ENCODE data around the gene ERBB4. TPM values are rescaled to one million over a fixed set of nuclear protein-coding genes. Genes with fewer than 3 reads are reported as not detected.

The ERBB4 gene
- total and polyA plus RNA-seq, 5 donors = 4.3 to 38.8 (median 33.4) TPM

DNA sequence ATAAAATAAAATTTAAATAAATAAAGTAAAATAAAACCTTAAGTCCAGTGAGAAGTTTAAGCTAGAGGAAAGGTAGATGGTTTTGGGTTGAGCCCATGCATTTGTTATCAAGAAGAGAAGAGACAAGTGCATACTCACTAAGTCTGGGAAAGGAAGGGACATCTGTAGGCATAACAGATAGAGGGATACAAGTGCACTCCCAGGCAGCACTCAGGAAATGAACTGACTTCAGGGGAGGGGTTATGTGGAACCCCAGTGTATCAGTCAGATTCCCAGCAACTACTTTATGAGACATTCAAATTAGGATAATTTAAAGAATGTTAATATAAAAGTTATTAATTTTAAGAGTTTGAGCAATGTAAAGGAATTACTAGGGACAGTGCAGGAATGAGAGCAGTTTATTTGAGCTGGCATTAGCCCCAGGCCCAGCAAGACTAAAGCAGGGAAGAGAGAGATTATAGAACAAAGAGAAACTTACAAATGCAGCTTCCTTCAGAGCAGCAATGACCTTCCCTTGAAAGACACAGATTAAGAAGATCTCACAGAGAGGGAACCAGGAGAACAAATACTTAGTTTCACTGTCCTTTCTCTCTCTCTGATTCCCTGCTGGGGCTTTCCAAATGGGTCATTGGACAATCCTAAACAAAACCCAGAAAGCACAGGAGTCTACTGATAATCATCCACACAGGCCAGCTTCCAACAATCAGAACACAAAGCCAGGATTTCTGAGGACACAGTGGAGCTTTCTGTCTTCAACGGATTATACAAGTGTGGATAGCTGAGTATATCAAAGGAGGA is 109.7 kb downstream of the ERBB4 start:
- Histone ChIP-seq H3K4me1 (ENCODE audit: control insufficient read depth, insufficient read depth, low read length) (peaks cover 1% of the 10 kb centered on the region), H3K9me3 (ENCODE audit: control insufficient read depth, low read length) (no peaks in the 10 kb centered on the region), H3K27me3 (ENCODE audit: control insufficient read depth, insufficient read depth) (no peaks in the 10 kb centered on the region), H3K27ac (ENCODE audit: low read length) (no peak overlapping the region), H3K4me3 (ENCODE audit: low read length) (no peak overlapping the region)
- WGBS = 22% methylated on average over 1 of the region's 1 CpG
- no peak for DNase-seq
- intact Hi-C loops (cut with DNase I) = no loop called here
- peak in 1 of 2 donors; percentile 24 for ATAC-seq

DNA sequence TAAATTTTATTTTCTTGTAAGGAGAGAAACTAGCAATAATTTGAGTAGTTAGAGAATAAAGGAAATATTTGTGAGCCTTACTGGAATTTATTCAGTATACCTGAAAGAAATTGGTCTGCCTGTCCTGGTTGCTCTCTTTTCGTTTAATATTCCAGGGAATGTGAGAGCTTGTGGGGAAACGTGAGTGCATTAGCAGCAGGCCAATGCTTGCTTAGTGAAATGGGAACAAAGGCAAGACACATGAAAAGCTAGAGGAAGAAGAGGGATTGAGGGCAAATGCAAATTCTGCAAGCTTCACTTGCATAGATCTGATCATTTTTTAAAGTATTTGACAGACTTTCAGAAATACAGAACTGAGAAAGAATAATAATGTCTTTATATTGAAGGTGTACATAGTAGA is 111.0 kb downstream of the ERBB4 start:
- DNase-seq = no peak
- no peaks in the 10 kb centered on the region for H3K27me3 ChIP-seq (ENCODE audit: control insufficient read depth, insufficient read depth)
- H3K4me1 ChIP-seq (ENCODE audit: control insufficient read depth, insufficient read depth, low read length) = peaks cover 1% of the 10 kb centered on the region
- 50% methylated on average over 2 of the region's 2 CpGs for WGBS
- H3K9me3 ChIP-seq (ENCODE audit: control insufficient read depth, low read length) = no peaks in the 10 kb centered on the region
- intact Hi-C loops (cut with DNase I) = no loop called here
- no peak for ATAC-seq
- H3K27ac ChIP-seq (ENCODE audit: low read length) = no peak overlapping the region
- H3K4me3 ChIP-seq (ENCODE audit: low read length) = no peak overlapping the region

DNA sequence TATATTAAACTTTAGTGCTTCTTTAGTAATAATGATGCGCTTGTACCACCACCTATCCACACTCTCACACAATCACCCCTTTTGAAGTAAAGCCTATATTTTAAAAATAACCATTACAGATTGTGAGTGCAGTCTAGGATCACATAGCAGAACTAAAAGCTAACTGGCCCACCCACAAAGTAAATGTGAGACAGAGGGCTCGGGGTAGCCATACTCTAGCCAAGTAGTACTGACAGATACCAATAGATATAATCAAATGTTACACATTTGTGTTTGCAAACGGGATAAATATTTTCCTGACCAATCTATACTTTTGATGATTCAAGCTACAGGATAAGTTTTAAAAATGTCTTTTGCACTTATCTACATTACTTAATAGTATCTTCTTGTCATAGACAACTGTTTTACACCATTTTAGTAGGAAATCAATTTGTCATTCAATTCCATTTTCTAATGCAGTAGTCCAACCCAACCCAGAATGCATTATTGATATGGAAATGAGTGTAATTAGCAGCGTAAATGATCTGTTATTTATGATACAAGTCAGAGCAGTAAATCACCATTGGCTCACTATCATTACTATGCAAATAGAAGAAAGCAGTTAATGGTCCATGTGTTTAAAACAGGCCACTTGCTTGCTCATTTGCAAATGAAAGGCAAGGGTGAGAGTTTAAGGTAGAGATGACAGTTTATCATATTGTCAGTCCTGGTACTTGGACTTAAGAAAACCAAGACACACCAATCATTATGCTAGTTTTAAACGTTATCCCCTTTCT is 111.8 kb downstream of the ERBB4 start:
- no peak for ATAC-seq
- DNase-seq = no peak

DNA sequence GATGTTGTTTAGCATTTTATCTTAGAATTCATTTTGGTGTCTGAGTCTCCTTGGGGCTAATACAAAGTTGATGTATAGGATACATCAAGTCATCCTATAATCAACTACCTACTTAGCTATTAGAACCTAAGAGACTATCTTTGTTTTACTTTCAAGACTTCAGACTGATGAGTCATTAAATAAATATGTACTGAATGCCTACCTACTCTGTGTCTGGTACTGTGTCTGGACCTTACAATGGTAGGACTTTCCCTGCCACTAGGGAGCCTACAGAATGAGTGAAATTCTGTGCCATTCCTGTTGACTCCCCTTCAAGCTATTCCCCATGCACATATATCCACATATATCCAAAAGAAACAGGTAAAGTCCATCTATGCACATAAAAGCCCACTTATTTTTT is 114.5 kb downstream of the ERBB4 start:
- no peak for DNase-seq
- H3K4me3 ChIP-seq (ENCODE audit: low read length) = no peak overlapping the region
- ATAC-seq = no peak
- H3K9me3 ChIP-seq (ENCODE audit: control insufficient read depth, low read length) = no peaks in the 10 kb centered on the region
- H3K27ac ChIP-seq (ENCODE audit: low read length) = no peak overlapping the region
- H3K27me3 ChIP-seq (ENCODE audit: control insufficient read depth, insufficient read depth) = no peaks in the 10 kb centered on the region
- intact Hi-C loops (cut with DNase I) = no loop called here
- H3K4me1 ChIP-seq (ENCODE audit: control insufficient read depth, insufficient read depth, low read length) = peaks cover 1% of the 10 kb centered on the region

More for the DNA sequence above, 111.8 kb downstream of the ERBB4 start:
- H3K9me3 ChIP-seq (ENCODE audit: control insufficient read depth, low read length) = no peaks in the 10 kb centered on the region
- no peak overlapping the region for H3K4me3 ChIP-seq (ENCODE audit: low read length)
- no peaks in the 10 kb centered on the region for H3K27me3 ChIP-seq (ENCODE audit: control insufficient read depth, insufficient read depth)
- 69% methylated on average over 5 of the region's 5 CpGs for WGBS
- H3K4me1 ChIP-seq (ENCODE audit: control insufficient read depth, insufficient read depth, low read length) = peaks cover 1% of the 10 kb centered on the region
- intact Hi-C loops (cut with DNase I) = no loop called here
- H3K27ac ChIP-seq (ENCODE audit: low read length) = no peak overlapping the region

DNA sequence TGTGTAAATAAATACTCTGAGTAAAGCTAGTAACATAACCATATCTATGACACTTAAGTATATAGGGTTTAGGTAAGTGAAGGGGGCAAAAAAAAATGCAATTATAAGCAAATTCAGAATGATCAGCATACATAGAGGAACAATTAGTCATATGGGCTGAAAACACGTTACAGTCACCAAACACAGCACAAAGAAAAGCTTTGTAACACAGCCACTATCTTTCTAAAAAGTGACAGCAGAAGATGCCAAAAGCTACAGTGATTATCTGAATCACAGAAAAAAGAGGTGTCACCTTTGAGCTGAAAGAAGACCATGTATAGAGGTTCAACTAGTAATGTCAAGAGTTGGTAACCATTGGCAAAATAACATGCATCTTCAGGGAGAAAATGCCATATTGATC is 115.5 kb downstream of the ERBB4 start:
- intact Hi-C loops (cut with DNase I) = no loop called here

DNA sequence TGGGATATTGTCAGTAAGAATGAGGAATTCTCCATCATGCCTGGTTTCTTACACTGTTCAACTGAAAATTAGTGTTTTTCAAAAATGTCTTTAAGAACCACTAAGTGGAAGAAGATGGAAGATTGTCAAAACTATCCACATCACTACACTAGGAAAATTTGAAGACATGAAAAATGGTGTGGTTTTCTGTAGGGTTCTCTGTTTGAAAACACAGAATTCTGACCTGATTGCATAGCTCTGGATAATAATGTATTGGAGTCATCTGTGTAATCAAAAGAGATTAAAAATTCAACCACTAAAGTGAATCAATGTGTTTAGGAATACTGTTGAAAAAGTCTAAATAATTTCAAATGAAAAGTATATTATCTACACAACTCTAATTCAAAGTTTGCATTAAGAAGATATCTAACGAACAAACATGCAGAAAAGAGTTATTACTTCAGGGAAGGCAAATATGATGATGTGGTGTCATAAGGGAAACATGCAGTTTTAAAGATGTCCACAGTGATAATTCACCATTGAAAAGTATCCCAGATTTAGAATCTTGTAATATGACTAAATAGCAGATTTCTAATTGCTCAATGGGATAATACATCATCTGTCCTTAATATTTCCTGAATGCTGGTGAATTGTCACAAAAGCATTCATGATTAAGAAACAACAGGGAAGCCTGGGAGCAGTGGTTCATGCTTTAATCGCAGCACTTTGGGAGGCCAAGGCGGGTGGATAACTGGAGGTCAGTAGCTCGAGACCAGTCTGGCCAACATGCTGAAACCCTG is 116.9 kb downstream of the ERBB4 start:
- WGBS = 87% methylated on average over 4 of the region's 4 CpGs
- no peak overlapping the region for H3K4me3 ChIP-seq (ENCODE audit: low read length)
- no peak overlapping the region for H3K27ac ChIP-seq (ENCODE audit: low read length)
- ATAC-seq (no peak), DNase-seq (no peak)
- no peaks in the 10 kb centered on the region for H3K4me1 ChIP-seq (ENCODE audit: control insufficient read depth, insufficient read depth, low read length)
- intact Hi-C loops (cut with DNase I) = no loop called here
- no peaks in the 10 kb centered on the region for H3K9me3 ChIP-seq (ENCODE audit: control insufficient read depth, low read length)
- H3K27me3 ChIP-seq (ENCODE audit: control insufficient read depth, insufficient read depth) = no peaks in the 10 kb centered on the region

More for the DNA sequence above, 115.5 kb downstream of the ERBB4 start:
- Histone ChIP-seq H3K27ac (ENCODE audit: low read length) (no peak overlapping the region), H3K4me1 (ENCODE audit: control insufficient read depth, insufficient read depth, low read length) (no peaks in the 10 kb centered on the region), H3K4me3 (ENCODE audit: low read length) (no peak overlapping the region), H3K9me3 (ENCODE audit: control insufficient read depth, low read length) (no peaks in the 10 kb centered on the region), H3K27me3 (ENCODE audit: control insufficient read depth, insufficient read depth) (no peaks in the 10 kb centered on the region)
- DNase-seq (no peak), ATAC-seq (no peak)
- WGBS = 19% methylated on average over 1 of the region's 1 CpG

DNA sequence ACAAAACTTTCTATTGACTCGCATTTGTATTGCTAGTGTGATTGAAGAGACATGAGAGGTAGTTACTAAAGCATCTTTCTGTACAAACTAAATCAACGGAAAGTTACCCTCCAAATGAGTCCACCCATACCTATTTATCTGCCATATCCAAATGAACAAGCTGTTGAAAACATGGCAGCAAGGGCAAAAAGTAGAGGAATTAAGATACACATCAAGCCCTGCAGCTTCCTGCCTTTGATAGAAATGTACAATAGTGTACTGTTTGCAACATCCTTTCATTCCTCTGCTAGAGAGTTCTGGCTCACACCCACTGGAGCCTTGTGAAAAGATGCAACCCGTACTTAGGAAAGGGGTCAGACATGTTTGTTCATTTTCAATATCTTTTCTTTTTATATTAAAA is 122.5 kb downstream of the ERBB4 start:
- Histone ChIP-seq H3K27me3 (ENCODE audit: control insufficient read depth, insufficient read depth) (no peaks in the 10 kb centered on the region), H3K9me3 (ENCODE audit: control insufficient read depth, low read length) (no peaks in the 10 kb centered on the region), H3K4me1 (ENCODE audit: control insufficient read depth, insufficient read depth, low read length) (no peaks in the 10 kb centered on the region), H3K4me3 (ENCODE audit: low read length) (no peak overlapping the region), H3K27ac (ENCODE audit: low read length) (no peak overlapping the region)
- intact Hi-C loops (cut with DNase I) = no loop called here
- DNase-seq = no peak
- ATAC-seq = no peak
- WGBS = 77% methylated on average over 3 of the region's 3 CpGs

DNA sequence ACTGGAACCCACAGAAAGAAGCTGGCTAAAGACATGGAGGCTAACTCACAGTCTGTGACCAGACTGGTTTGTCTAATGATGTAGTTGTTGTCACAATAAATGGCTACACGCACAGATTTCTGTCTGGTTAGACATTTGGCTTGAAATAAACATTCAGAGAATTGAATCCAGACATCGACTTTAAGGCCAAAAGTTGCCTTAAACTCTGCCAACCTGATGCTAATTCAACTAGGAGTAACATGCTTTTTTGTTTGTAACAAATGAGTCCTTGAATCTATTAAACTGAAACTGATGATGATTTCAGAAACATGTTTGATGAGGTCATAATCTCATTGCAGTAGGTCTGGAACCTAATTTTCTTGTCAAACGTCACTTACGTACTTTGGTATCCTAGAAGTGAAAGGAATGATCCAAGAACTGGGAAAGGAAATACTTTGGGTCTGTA is 123.8 kb downstream of the ERBB4 start:
- no peak for DNase-seq
- no peak for ATAC-seq
- Histone ChIP-seq H3K4me3 (ENCODE audit: low read length) (no peak overlapping the region), H3K9me3 (ENCODE audit: control insufficient read depth, low read length) (no peaks in the 10 kb centered on the region), H3K27ac (ENCODE audit: low read length) (no peak overlapping the region), H3K27me3 (ENCODE audit: control insufficient read depth, insufficient read depth) (no peaks in the 10 kb centered on the region), H3K4me1 (ENCODE audit: control insufficient read depth, insufficient read depth, low read length) (no peaks in the 10 kb centered on the region)
- 60% methylated on average over 4 of the region's 4 CpGs for WGBS
- intact Hi-C loops (cut with DNase I) = no loop called here

DNA sequence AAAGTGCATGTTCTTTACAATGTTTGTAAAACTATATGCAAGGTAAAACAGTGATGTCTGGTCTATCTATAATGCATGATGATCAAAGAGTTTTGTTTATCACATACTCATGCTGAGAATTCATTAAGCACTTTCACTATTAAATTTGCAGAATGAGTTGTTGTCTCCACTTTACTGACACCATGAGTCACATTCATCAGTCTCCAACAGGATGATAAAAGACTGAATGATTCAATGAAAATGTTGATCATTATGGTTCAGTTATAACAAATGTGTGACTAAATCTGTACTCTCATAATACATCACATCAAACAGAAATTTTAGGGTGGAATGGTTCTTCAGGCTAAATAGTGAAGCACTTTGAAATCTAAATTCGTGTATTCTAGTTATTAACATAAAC is 129.0 kb downstream of the ERBB4 start:
- no peak overlapping the region for H3K27ac ChIP-seq (ENCODE audit: low read length)
- intact Hi-C loops (cut with DNase I) = no loop called here
- WGBS = 44% methylated on average over 1 of the region's 1 CpG
- DNase-seq (no peak), ATAC-seq (no peak)
- H3K9me3 ChIP-seq (ENCODE audit: control insufficient read depth, low read length) = no peaks in the 10 kb centered on the region
- H3K4me1 ChIP-seq (ENCODE audit: control insufficient read depth, insufficient read depth, low read length) = no peaks in the 10 kb centered on the region
- no peaks in the 10 kb centered on the region for H3K27me3 ChIP-seq (ENCODE audit: control insufficient read depth, insufficient read depth)
- no peak overlapping the region for H3K4me3 ChIP-seq (ENCODE audit: low read length)

DNA sequence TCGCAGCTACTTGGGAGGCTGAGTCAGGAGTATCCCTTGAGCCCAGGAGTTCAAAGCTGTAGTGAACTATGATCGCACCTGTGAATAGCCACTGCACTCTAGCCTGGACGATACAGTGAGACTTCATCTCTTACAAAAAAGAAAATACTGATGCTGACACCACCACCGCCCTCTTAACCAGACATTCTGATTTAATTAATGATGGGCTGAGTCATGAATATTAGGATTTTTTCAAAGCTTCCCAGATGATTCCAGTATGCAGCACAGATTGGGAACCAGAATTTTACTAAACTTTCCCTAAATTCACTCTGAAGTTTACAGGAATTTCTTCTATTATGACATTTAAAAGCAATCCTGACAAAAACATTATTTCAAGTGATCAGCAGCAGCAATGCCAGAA is 130.1 kb downstream of the ERBB4 start:
- ATAC-seq = no peak
- no peak for DNase-seq
- Histone ChIP-seq H3K27ac (ENCODE audit: low read length) (no peak overlapping the region), H3K27me3 (ENCODE audit: control insufficient read depth, insufficient read depth) (no peaks in the 10 kb centered on the region), H3K4me3 (ENCODE audit: low read length) (no peak overlapping the region), H3K9me3 (ENCODE audit: control insufficient read depth, low read length) (no peaks in the 10 kb centered on the region), H3K4me1 (ENCODE audit: control insufficient read depth, insufficient read depth, low read length) (no peaks in the 10 kb centered on the region)
- intact Hi-C loops (cut with DNase I) = no loop called here
- 77% methylated on average over 4 of the region's 4 CpGs for WGBS

GRCh38 chr2:212406716-212407115 is 131.9 kb downstream of the ERBB4 start:
- peak; percentile 73 to 91 for ATAC-seq
- DNase-seq = no peak
- intact Hi-C loops (cut with DNase I) = no loop called here
- no peaks in the 10 kb centered on the region for H3K4me1 ChIP-seq (ENCODE audit: control insufficient read depth, insufficient read depth, low read length)
- 14% methylated on average over 1 of the region's 1 CpG for WGBS
- no peaks in the 10 kb centered on the region for H3K9me3 ChIP-seq (ENCODE audit: control insufficient read depth, low read length)
- no peak overlapping the region for H3K4me3 ChIP-seq (ENCODE audit: low read length)
- H3K27me3 ChIP-seq (ENCODE audit: control insufficient read depth, insufficient read depth) = no peaks in the 10 kb centered on the region
- no peak overlapping the region for H3K27ac ChIP-seq (ENCODE audit: low read length)

All from right cardiac atrium (tissue), 5 donors.